ENCODE results near the gene DSCAM.

Gene DSCAM

DNA sequence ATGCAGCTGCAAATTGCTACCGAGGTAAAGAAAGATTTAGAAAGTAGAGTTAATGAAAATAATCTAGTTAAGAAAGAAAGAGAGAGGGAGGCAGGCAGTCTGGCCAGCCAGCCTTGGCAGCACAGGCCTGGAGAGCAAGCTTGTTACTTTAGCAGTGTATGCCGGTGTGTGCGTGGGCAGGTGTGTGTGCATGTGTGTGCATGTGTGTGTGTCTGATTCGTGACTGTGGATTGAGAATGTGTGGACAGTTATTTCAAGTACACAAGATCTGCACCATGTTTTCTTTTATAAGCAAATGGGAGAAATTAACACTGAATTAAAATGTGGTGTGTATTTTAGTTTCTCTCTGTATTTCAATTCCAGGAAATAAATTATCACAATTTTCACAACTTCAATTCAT is 211.6 kb downstream of the DSCAM start:
- in situ Hi-C loops (cut with MboI; ENCODE audit: low pct_unique_long_range_greater_than_20kb, low sequenced_read_pairs), result no loop called here

DNA sequence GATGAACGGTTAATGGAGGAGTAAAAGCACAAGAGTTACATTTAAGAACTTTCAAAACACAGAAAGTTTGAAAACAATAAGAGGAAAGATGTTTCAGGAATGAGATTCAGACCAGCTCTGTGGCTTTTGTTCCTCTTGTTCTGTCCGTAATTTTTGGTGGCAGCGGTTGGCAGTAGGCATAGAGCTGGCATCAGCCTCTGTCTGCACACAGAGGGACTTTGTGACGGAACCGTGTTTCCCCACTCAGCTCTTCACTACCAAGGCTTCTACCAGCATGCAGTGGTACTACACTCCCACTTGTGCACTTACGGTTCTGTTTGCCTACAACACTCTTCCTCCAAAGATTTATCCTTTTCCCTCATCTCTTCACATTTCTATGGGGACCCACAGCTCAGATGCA is 212.8 kb downstream of the DSCAM start:
- in situ Hi-C loops (cut with MboI; ENCODE audit: low pct_unique_long_range_greater_than_20kb, low sequenced_read_pairs), result no loop called here
- DNase-seq, result no peak

More for the DNA sequence above, 211.6 kb downstream of the DSCAM start:
- no peak for DNase-seq

DNA sequence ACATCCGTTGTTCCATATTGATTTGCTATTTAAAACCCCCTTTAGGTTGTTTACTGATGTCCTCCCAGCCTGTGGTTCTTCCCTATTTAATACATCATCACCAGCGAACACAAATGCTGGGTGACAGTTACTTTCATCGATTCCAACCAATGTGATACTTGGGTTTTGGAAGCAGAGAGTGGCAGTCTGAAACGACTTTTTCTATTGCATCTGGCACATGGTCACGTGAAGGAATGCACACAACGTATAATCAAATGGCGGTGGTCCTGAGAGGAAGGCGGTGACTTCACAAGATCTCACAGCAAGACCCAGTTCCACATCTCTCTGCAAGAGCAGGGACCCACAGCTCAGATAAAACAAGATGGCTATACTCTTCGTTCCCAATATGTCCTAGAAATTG is 213.9 kb downstream of the DSCAM start:
- DNase-seq, result no peak
- in situ Hi-C loops (cut with MboI; ENCODE audit: low pct_unique_long_range_greater_than_20kb, low sequenced_read_pairs), result no loop called here

DNA sequence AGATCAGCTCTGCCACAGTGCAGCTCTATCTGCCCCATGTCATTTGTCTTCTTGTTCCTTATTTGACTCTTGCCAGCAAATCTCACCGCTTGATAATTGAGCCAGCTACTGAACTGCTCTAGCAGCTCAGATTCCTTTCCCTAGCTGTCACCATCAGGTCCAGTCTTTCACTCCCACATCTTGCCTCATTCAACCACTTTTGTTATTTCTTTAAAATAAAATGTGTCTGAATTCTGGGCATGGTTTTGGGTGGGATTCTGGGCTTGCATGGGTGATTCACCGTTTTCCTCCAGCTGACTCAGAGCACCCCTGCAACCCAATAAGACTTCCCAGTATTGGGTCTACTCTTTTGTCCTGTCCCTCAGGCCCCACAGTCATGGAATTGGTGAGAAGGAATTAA is 215.7 kb downstream of the DSCAM start:
- in situ Hi-C loops (cut with MboI; ENCODE audit: low pct_unique_long_range_greater_than_20kb, low sequenced_read_pairs), result no loop called here
- DNase-seq, result no peak

GRCh38 chr21:40625991-40626390 is 221.0 kb downstream of the DSCAM start:
- DNase-seq, result no peak
- in situ Hi-C loops (cut with MboI; ENCODE audit: low pct_unique_long_range_greater_than_20kb, low sequenced_read_pairs), result no loop called here

DNA sequence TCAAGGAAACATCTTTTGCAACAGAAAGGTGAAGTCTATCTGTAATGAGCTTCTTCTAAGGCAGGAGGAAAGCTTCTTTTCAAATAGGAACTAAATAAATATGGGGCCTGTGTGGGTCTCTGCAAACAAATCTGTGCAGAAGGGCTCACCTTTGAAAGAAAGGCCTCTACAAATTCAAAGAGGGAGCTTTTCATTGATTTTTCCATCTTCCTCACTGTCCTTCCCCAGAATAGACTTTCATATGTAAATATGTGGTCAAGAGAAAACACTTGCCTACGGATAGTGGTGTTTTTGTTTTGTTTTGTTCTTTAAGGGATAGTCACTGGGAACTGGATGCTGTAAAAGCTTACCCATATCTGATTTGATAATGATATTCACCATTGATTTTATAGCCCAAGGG is 223.4 kb downstream of the DSCAM start:
- in situ Hi-C loops (cut with MboI; ENCODE audit: low pct_unique_long_range_greater_than_20kb, low sequenced_read_pairs), result no loop called here
- DNase-seq, result no peak

DNA sequence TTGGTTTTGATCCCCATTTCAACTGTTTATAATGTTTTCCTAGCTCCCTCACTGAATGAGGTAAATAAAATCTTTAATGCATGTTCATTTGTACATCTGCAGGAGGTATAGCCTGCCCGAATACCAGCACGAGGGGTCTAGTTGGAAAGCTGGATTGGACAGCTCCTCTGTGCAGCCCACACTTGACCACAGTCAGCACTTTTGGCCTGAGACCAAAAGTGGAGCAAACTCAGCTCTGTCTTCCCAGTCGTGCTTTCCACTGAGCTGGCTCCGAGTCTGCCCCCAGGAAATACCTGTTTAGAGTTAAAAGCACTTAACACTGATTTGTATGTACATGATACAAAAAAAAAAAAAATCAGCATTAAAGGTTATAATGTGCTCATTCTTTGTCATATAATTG is 224.4 kb downstream of the DSCAM start:
- in situ Hi-C loops (cut with MboI; ENCODE audit: low pct_unique_long_range_greater_than_20kb, low sequenced_read_pairs), result no loop called here
- no peak for DNase-seq

- DNase-seq, result no peak
- in situ Hi-C loops (cut with MboI; ENCODE audit: low pct_unique_long_range_greater_than_20kb, low sequenced_read_pairs), result no loop called here
Measured at GRCh38 chr21:40620386-40621145, 226.4 kb downstream of the DSCAM start.

- in situ Hi-C loops (cut with MboI; ENCODE audit: low pct_unique_long_range_greater_than_20kb, low sequenced_read_pairs), result no loop called here
- no peak for DNase-seq
Measured at GRCh38 chr21:40618191-40618973, 228.6 kb downstream of the DSCAM start.

- no peak for DNase-seq
- in situ Hi-C loops (cut with MboI; ENCODE audit: low pct_unique_long_range_greater_than_20kb, low sequenced_read_pairs), result no loop called here
Measured at GRCh38 chr21:40616377-40616704, 230.6 kb downstream of the DSCAM start.

DNA sequence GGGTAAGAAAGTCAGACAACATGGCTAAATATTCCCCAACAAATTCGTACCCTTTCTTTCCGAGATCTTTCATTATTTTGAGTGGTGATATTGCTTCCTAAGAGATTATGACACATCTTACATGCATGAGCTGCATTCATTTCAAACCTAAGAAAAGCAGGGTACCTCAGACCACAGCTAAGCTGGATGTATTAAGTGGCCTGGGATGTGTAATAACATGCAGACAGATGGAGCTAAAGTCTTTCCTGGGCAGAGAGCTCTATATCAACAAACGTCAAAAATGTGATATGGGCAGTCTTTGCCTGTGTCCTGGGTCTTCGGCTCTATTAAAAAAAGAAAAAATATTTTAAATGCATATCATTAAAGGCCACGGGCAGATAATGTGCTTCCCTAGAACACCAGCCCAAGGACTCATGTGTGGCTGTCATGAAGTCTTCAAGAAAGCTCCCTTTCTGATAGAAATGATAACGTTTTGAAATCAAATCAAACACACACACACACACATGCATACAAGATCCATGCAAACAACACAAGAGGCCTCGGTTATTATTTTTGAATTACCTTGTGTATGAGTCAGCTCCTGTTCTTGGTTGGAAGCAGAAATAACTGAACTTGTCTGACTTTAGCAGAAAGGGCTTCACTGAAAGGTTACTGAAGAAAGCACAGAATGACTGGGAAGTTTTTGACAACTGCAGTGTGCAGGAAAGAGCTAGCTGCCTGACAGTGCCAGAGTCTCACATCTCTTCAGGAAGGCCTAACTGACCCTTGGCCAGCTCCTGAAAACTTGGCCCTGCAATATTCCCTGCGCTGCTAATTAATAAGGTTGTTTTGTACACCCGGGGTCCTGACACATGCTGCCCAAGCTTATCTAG is 231.2 kb downstream of the DSCAM start:
- no peak for DNase-seq
- in situ Hi-C loops (cut with MboI; ENCODE audit: low pct_unique_long_range_greater_than_20kb, low sequenced_read_pairs), result no loop called here

- no peak for DNase-seq
- in situ Hi-C loops (cut with MboI; ENCODE audit: low pct_unique_long_range_greater_than_20kb, low sequenced_read_pairs), result no loop called here
Measured at GRCh38 chr21:40613546-40614030, 233.4 kb downstream of the DSCAM start.

GRCh38 chr21:40610345-40610744 is 236.6 kb downstream of the DSCAM start:
- in situ Hi-C loops (cut with MboI; ENCODE audit: low pct_unique_long_range_greater_than_20kb, low sequenced_read_pairs), result no loop called here
- no peak for DNase-seq

DNA sequence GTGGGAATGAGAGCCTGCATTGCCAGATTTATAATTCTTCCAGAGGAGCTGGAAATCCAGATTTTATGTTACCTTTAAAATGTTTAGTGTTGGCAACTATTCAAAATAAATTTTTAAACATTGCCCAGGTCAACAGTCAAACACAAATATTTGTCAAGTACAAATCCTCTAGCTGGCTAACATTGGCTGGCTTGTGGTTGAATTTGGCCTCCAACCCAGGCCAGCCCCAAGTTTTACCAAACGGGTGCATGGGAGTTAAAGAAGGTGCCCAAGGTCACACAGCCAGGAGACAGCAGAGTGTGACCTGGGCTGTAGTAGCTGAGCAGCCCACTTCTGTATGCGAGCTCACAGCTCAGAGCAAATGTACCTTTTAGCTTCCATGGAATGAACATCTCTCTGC is 240.6 kb downstream of the DSCAM start:
- DNase-seq, result no peak
- in situ Hi-C loops (cut with MboI; ENCODE audit: low pct_unique_long_range_greater_than_20kb, low sequenced_read_pairs), result no loop called here

- no peak for DNase-seq
Measured at GRCh38 chr21:40605094-40605493, 241.9 kb downstream of the DSCAM start.

DNA sequence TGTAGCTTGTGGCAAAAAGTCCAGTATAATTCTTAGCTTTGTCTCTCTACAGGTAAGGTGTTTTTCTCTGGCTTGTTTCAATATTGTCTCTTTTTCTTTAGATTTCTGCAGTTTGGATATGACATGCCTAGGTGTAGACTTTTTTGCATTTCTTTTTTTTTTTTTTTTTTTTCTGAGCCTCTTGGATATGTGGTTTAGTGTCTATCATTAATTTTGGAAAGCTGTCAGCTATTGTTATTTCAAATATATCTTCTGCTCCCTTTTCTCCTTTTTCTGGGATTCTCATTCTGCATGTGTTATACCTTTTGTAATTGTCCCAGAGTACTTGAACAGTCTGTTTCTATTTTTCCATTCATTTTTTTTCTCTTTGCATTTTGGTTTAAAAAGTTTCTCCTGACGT is 243.2 kb downstream of the DSCAM start:
- in situ Hi-C loops (cut with MboI; ENCODE audit: low pct_unique_long_range_greater_than_20kb, low sequenced_read_pairs), result no loop called here
- DNase-seq, result no peak

More at GRCh38 chr21:40605094-40605493, 241.9 kb downstream of the DSCAM start:
- in situ Hi-C loops (cut with MboI; ENCODE audit: low pct_unique_long_range_greater_than_20kb, low sequenced_read_pairs), result no loop called here

DNA sequence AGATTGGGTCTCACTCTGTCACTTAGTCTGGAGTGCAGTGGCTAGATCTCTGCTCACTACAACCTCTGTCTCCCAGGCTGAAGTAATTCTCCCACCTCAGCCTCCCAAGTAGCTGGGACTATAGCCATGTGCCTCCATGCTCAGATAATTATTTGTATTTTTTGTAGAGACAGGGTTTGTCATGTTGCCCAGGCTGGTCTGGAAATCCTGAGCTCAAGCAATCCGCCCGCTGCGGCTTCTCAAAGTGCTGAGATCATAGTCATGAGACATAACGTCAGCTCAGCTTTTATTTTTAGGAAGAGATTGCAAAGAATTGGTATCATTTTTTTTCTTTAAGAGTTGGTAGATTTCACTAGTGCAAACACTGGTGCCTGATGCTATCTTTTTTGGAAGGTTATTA is 244.9 kb downstream of the DSCAM start:
- DNase-seq, result no peak
- in situ Hi-C loops (cut with MboI; ENCODE audit: low pct_unique_long_range_greater_than_20kb, low sequenced_read_pairs), result no loop called here

DNA sequence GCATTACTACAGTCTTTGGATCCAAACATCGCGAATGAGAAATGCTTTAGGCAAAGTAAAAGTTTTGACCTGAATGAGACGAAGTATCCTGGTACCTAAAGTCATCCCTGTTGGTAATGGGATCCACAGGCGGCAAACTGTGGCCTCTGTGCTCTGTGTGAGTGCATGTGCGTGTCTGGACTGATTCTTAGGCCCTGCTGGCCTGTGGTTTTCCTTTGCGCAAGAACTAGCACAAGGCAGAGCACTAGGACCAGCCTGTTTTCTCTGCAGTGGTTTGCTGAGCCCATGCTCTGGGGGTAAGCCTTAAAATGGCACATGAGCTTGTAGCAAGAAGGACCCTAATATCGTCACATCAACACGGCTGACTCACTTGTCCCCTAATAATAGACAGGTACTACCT is 251.2 kb downstream of the DSCAM start:
- no peak for DNase-seq

DNA sequence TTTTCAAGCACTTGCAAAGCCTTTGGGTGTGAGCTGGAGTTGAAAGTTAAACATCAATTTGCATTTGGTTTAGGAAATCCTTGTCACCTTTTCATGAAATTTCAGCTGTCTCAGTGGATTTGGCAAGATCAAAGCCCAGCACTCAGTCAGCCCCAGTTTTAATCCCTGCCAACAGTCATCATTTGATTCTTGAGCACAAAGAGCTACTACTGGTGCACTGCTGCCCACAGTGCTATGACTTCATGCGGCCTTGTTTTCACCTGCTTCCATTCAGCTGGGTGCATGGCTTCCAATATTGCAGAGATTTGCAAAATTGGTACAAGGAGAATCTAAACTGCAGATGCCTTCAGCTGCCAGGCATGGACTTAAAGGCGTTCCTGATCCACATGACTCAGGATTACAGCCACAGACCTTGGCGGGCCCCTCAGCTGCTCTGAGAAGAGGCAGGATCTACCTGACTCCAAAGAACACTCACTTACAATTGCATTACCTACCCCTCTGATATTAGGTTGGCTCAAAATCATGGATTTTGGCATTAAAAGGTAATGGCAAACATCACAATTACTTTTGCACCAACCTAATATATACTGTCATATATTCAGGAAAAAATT is 259.1 kb downstream of the DSCAM start:
- in situ Hi-C loops (cut with MboI; ENCODE audit: low pct_unique_long_range_greater_than_20kb, low sequenced_read_pairs), result no loop called here

More for the DNA sequence above, 251.2 kb downstream of the DSCAM start:
- in situ Hi-C loops (cut with MboI; ENCODE audit: low pct_unique_long_range_greater_than_20kb, low sequenced_read_pairs), result no loop called here

More for the DNA sequence above, 259.1 kb downstream of the DSCAM start:
- no peak for DNase-seq
